ENCODE results near the gene ASGR1. TPM values are rescaled to one million over a fixed set of nuclear protein-coding genes. Genes with fewer than 3 reads are reported as not detected.

Gene ASGR1
- total RNA-seq, 1 experiment from 2014 or later, result 1.3 TPM

- H3K36me3 ChIP-seq (ENCODE audit: control insufficient read depth, insufficient read depth, low read length), result peaks cover 5% of the 10 kb centered on the region; the same call in 1 of the 2 replicates
- peaks cover 65% of the 10 kb centered on the region for H3K4me1 ChIP-seq (ENCODE audit: control insufficient read depth, insufficient read depth, low read length)
- H3K4me3 ChIP-seq (ENCODE audit: low read depth in 2 of 2, low read length in 2 of 2), result peak overlapping the region; percentile 73 to 78
- TF ChIP-seq POLR2AphosphoS5 (IDR thresholded peaks at IDR 0.05; ENCODE audit: low read depth, low read length) (peak; percentile 79), REST (IDR thresholded peaks at IDR 0.05; ENCODE audit: insufficient read depth in 1 of 2, low read depth in 2 of 2, low read length in 1 of 2) (no peak), CTCF (IDR thresholded peaks at IDR 0.05) (peak; percentile 83; the same call in 1 of the 2 replicates), SIN3A (IDR thresholded peaks at IDR 0.05; ENCODE audit: borderline replicate concordance, insufficient read depth, low read depth, low read length) (no peak)
- H3K27ac ChIP-seq (ENCODE audit: low read length), result peak overlapping the region; percentile 95
- no TSS peak for BruUV-seq (replicated peaks)
- peak; percentile 47 for ATAC-seq
- POLR2A ChIA-PET, result interaction anchor here (0.6 kb wide), 1 partner anchor 37 kb away, joined by 3 read pairs; no protein-coding TSS in a partner anchor
- DNase-seq (ENCODE audit: low read depth, low spot score), result no peak
- H3K9me3 ChIP-seq (ENCODE audit: control insufficient read depth, insufficient read depth, low read depth, low read length), result no peaks in the 10 kb centered on the region
- in situ Hi-C loops (cut with HindIII; ENCODE audit: low pct_unique_long_range_greater_than_20kb, low sequenced_read_pairs), result no loop called here
- CTCF ChIA-PET, result interaction anchor here (0.5 to 1.2 kb wide), 4 partner anchors 16 to 175 kb away, joined by 3 to 4 read pairs (median 4); no protein-coding TSS in a partner anchor
- H3K27me3 ChIP-seq (ENCODE audit: control insufficient read depth, insufficient read depth, low read length), result no peaks in the 10 kb centered on the region
- intact Hi-C loops (cut with micrococcal nuclease; ENCODE audit: unreplicated experiment), result no loop called here
These were observed 41.6 kb upstream of the ASGR1 start for GRCh38 chr17:7220593-7221277.

DNA sequence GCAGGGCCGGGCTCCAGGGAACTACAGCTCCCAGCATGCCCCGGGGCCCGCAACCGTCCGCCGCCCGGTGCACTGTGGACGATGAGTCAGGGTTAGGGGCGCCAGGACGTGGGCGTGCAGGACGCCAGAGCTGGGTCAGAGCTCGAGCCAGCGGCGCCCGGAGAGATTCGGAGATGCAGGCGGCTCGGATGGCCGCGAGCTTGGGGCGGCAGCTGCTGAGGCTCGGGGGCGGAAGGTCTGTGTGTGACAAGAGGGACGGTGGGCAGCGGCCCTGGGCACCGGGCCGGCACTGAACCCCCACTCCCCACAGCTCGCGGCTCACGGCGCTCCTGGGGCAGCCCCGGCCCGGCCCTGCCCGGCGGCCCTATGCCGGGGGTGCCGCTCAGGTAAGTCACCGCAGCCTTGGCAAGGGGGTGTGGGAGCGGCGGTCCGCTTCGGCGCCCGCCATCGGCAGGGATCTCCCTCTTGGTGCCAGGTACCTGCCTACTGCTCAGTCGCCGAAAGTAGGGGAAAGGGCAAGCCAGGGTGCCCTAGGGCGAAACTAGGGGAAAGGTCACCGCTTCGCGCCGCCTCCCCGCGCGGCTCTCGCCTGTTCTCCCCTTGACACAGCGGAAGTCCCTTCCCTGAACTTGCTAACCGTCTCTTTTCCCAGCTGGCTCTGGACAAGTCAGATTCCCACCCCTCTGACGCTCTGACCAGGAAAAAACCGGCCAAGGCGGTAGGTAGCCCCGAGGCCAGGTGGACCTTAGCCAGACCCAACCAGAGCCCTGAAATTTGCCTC lies 40.8 kb upstream of the ASGR1 start, which contains the start of the genes ACADVL and DLG4:
TSS of gene ACADVL (plus strand) at position 127 of the 781 bp plus-strand sequence. CDS start at position 174, 47 bp downstream.
TSS of gene DLG4 (minus strand) at position 25 of the 781 bp plus-strand sequence.
- no peaks in the 10 kb centered on the region for H3K27me3 ChIP-seq (ENCODE audit: control insufficient read depth, insufficient read depth, low read length)
- no TSS peak for BruUV-seq (replicated peaks)
- peak within 1 kb of the TSS; percentile 73 to 78 for H3K4me3 ChIP-seq (ENCODE audit: low read depth in 2 of 2, low read length in 2 of 2)
- H3K27ac ChIP-seq (ENCODE audit: low read length), result peak within 1 kb of the TSS; percentile 95
- ATAC-seq, result peak; percentile 73
- ChIA-PET POLR2A (interaction anchor here (0.6 kb wide), 2 partner anchors 36 to 102 kb away, joined by 3 read pairs; no protein-coding TSS in a partner anchor), CTCF (interaction anchor here (0.6 to 1.2 kb wide), 3 partner anchors 77 to 174 kb away, joined by 3 to 4 read pairs (median 4); no protein-coding TSS in a partner anchor)
- no peaks in the 10 kb centered on the region for H3K9me3 ChIP-seq (ENCODE audit: control insufficient read depth, insufficient read depth, low read depth, low read length)
- TF ChIP-seq CTCF (IDR thresholded peaks at IDR 0.05), result no peak
- peak; percentile 70; the same call in 1 of the 2 replicates for TF ChIP-seq SIN3A (IDR thresholded peaks at IDR 0.05; ENCODE audit: borderline replicate concordance, insufficient read depth, low read depth, low read length)
- peaks cover 5% of the 10 kb centered on the region; the same call in 1 of the 2 replicates for H3K36me3 ChIP-seq (ENCODE audit: control insufficient read depth, insufficient read depth, low read length)
- in situ Hi-C loops (cut with HindIII; ENCODE audit: low pct_unique_long_range_greater_than_20kb, low sequenced_read_pairs) (no loop called here), intact Hi-C loops (cut with micrococcal nuclease; ENCODE audit: unreplicated experiment) (no loop called here)
- no peak for DNase-seq (ENCODE audit: low read depth, low spot score)
- peaks cover 57% of the 10 kb centered on the region for H3K4me1 ChIP-seq (ENCODE audit: control insufficient read depth, insufficient read depth, low read length)
